Stimulated activated CD8-positive, alpha-beta memory T cell treated with anti-CD3 and anti-CD28 coated beads, Interleukin-15, amount 100 ng/mL, for 48 hours (primary cell): Measurements from ENCODE around the gene KLLN.
A peak's percentile ranks its signal among the peaks of the same experiment; 100 is the strongest.
"Not testable (repeated sequence)": the region's sequence is repeated elsewhere in the genome, so short reads cannot be mapped to it uniquely, and the experiment has no call there.

ENCODE experiments used
- DNase-seq, 2 donors: peaks; one replicate each; pipeline ENCODE4 v3.0.0-alpha.2; 2020; ENCODE audit warnings: low read depth in 2 of 2

Gene KLLN

DNA sequence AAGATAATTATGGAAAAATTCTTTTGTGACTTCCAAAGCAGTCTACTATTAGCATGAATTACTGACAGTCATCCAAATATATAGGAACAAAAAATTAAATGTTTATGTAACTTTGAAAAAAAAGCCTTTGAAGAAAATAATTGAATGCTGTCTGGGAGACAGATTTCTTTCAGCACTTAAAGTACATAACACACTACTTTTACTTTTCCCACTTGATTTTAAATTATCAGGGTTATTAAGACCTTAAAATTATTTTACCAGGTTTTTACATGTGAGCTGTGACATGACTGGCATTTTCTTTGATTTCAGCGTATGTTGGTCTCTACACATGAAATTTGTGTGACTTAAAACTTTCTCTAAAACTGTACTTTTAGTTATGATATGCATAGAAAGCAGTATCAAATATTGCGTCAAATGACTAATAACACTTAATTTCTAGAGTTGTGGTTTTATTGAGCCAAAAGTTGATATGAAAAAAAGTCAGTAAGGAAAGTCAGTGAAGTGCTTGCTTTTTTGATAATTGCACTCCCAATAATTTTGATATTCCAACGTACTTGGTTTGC lies 3.2 kb upstream of the KLLN start:
- DNase-seq, result no peak

DNA sequence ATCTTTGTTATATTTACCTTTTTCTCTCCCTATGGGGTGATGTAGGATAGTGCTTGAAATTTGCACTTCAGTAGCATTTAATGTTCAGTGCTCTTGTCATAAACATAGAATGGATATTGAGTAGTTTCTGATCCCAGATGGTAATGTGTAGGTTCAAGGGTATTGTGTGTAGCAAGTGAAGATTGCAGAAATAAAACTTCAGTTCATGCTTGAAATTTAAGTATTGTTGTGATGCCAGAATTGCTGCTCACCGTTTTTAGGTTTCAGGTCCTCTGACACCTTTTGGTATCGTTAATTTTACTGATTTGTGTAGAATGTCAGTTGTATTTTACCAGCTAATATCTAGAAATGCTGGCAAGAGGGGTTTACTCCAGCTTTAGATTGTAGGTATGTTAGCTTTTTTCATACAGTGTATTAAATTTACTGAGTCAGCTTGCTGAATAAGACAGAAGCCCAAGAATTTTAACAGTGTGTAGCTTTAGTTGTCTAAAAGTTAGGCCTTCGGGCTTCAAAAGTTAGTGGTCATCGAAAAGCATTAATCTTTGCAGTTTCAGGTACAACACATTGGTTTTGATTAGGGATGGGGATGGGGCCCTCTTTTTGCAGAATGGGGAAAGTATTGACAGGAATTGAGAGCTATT lies 2.0 kb upstream of the KLLN start:
- no peak for DNase-seq

DNA sequence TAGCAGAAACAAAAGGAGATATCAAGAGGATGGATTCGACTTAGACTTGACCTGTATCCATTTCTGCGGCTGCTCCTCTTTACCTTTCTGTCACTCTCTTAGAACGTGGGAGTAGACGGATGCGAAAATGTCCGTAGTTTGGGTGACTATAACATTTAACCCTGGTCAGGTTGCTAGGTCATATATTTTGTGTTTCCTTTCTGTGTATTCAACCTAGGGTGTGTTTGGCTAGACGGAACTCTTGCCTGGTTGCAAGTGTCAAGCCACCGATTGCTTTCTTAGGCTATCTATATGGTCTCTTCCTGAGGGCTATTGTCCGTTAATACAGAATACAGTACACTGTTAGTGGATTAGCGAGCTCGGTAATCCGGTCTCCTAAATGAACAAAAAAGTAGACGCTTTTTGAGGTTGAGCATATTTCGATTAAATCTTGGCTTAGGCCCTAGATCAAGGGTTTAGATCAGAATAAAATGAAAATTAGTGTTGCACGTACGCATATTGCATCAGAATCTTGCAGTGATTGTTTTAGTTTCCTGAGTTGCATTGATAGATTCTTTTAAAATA lies 1.2 kb upstream of the KLLN start:
- DNase-seq, result no peak

DNA sequence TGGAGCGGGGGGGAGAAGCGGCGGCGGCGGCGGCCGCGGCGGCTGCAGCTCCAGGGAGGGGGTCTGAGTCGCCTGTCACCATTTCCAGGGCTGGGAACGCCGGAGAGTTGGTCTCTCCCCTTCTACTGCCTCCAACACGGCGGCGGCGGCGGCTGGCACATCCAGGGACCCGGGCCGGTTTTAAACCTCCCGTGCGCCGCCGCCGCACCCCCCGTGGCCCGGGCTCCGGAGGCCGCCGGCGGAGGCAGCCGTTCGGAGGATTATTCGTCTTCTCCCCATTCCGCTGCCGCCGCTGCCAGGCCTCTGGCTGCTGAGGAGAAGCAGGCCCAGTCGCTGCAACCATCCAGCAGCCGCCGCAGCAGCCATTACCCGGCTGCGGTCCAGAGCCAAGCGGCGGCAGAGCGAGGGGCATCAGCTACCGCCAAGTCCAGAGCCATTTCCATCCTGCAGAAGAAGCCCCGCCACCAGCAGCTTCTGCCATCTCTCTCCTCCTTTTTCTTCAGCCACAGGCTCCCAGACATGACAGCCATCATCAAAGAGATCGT lies 690 bp upstream of the KLLN start:
- peak in 1 of 2 donors; percentile 10 for DNase-seq

DNA sequence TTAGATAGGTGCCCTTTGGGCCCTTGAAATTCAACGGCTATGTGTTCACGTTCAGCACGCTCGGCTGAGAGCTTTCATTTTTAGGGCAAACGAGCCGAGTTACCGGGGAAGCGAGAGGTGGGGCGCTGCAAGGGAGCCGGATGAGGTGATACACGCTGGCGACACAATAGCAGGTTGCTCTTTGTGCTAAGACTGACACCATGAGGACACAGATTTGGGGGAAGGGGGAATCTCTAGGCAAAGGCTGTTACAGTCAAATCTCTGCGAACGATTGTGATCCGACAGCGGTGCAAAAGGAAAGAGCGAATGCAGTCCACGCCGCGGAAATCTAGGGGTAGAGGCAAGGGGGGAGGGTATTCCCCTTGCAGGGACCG lies 667 bp downstream of the KLLN start:
- DNase-seq, result peak in 1 of 2 donors; percentile 48

DNA sequence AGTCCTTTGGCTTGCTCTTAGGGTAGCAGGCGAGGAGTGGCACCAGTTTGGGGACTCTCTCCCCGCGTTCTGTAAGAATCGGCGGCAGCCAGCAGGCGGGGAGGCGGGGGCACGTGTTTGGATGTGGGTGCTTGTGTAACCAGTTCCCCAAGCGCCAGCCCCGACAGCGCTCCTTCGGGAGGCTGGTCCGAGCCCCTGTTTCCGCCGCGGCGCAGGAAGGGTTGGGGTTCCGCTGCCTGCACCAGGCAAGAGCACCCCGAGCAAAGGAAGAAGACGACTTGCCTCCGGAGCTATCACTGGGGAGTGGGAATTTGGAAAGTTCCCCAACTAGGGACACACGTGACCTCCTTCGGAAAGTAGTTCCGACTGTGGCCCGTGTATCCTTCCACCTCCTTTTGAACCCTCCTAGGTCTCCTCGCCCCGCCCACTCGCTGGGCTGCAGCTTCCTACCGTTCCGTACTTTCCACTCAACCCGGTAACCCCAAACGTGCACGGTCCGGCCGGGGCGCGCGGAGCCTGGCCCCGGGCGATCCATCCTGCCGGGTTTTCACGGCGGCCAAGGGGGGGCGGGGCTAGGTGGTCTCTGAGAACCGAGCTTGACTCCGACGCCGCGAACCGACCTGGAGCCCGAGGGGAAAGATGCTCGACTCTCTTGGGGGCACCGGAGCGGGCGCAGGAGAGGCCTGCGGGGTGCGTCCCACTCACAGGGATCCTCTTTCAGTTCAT lies 1.2 kb downstream of the KLLN start:
- DNase-seq, result peak; percentile 88 to 90

DNA sequence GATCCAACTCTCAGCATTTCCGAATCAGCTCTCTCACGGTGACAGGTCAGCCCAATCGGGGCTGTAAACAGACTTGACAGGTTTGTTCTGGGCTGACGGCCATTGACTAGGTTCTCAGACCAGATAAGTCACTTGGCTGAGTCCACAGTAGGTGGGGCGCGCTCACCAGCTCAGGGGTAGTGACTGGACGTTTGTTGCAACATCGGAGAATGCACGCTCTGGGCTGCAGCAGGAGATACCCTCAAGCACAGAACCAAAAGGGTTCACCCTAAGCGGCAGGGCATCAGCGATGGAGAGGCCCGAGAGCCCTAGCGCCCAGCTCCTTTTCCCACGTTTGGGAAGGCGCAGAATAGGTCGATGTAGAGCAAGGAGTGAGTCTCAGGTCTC lies 1.8 kb downstream of the KLLN start:
- no peak for DNase-seq

DNA sequence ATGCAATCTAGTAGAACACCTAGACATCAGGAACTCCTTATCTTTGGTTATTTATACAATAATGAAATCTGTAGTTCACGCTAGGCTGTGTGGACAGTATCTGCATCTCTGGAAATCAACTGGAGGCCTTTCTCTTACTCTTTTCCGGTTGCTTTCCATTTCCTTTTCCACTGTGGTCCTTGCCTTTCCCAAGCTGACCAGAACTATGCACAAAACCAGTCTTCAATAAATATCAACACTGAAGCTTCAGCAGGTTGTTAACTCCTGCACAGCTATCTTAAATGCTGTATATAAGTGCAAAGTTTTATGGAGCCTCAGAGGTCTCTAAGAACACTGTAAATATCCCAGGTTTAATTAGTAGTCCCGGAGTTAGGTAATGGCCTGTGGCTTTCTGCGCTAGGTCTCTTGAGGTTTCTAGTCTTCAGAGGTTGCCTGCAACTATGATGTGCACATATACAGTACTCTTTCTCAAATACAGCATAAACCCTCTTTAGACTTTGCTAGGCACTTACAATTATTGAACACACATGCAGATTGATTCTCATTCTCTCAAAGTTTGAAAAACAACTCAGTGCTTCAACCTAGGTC lies 2.4 kb downstream of the KLLN start:
- no peak for DNase-seq

DNA sequence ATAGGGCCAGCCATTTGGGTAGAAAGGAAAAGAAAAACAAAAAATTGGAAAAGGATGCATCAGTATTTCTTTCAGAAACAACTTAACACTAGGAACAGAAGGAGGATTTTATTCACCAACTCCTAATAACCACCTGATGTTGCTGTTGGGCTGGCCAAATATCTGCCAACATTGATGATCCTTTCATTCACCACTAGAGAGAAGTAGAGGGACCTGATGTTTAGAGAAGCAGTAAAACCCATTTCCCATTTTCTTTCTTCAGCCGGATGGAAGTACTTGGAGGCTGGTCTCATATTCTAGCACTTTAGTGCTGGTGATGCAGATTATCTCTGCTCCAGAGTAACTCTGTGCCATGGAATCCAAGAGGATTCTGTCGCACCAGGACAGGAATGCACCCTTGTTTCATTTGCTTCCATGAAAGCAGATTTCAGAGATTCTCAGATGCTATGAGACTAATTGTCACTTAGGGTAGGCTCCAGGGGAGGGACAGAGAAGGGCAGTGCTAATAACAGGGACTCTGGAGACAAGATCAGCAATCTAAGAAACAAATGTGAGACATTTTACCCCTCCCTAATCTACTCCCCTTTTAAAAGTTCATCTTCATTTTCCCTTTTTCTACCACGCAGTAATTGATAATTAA lies 3.1 kb downstream of the KLLN start:
- DNase-seq, result no peak

DNA sequence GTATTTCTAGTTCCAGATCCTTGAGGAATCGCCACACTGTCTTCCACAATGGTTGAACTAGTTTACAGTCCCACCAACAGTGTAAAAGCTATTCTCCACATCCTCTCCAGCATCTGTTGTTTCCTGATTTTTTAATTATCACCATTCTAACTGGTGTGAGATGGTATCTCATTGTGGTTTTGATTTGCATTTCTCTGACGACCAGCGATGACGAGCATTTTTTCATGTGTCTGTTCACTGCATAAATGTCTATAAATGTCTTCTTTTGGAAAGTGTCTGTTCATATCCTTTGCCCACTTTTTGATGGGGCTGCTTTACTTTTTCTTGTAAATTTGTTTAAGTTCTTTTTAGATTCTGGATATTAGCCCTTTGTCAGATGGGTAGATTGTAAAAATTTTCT lies 7.7 kb downstream of the KLLN start:
- DNase-seq, result not testable (repeated sequence)

DNA sequence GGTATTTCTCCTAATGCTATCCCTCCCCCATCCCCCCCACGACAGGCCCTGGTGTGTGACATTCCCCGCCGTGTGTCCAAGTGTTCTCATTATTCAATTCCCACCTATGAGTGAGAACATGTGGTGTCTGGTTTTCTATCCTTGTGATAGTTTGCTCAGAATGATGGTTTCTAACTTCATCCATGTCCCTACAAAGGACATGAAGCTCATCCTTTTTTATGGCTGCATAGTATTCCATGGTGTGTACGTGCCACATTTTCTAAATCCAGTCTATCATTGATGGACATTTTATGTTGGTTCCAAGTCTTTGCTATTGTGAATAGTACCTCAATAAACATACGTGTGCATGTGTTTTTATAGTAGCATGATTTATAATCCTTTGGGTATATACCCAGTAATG lies 8.1 kb downstream of the KLLN start:
- not testable (repeated sequence) for DNase-seq

DNA sequence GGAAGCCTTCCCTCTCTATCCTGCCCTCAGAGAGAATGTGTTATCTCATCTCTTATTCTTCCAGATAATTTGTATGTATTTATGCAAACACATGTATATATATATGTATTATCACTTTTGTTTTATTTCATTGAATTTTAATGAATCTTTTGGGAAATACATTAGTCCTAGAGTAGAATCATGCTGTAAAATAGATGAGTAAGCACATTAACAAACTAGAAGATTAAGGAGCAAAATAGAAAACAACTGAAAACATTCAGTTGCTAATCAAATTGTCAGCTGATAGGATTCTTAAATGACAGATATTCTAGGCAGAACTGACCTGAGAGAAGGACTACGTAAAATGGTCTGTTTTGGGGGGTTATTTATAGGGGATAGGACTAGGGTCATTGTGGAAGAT lies 11.2 kb downstream of the KLLN start:
- DNase-seq, result no peak

DNA sequence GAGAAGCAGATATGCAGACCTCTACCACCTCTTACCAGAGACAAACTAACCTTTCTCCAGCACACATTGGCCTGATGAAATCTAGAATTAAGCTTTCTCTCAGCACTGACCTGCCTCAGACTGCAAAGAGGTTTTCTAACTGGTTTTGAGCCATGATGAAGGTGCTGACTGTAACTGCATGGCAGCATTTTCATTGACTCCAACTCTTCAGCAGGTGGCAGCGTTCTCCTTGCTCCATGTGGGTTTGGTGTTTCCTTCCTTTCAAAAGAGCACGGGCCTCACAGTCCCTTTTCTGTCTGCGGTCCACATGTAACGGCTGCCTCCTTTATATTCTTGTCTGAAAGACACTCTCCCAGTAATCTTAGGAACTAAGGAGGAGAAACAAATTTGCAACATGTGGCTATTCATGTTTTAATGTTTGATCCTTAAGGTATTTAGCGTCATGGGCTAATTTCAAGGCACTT lies 12.6 kb downstream of the KLLN start:
- no peak for DNase-seq

DNA sequence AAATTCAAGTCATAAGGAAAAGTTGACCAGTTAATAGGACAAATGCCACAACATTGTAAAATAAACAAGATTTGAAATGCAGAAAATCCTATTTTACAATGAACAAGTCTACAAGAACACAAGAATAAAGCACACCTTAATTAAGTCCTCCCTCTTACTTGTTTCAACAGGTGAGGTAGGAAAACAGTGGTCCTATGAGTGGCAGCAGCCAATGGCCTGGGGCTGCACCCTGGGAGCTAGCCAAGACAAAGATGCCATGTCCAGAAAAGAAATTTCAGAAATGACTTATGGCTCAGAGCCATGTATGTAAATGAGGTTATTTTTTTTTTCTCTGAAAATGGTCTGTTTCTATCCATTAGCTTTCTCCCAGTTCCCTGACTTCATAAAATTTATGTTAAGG lies 14.3 kb downstream of the KLLN start:
- no peak for DNase-seq

DNA sequence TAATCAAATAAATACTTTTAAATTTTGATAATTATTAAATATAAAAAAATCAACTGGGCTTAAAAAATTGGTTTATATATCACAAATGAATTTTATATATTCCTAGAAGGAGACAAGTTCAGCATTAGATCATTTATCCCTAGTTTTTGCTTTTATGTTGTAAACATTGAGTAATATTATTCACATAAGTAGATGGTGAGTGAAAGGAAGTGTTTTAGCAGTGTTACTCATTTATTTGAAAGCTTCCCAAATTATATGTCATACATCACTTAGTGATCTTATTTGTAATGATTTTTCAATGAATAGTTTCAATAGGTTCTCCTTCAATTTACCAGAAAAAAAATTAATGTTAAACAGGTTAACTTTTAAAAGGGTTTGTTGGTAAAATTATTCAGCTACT lies 15.8 kb downstream of the KLLN start:
- DNase-seq, result no peak

DNA sequence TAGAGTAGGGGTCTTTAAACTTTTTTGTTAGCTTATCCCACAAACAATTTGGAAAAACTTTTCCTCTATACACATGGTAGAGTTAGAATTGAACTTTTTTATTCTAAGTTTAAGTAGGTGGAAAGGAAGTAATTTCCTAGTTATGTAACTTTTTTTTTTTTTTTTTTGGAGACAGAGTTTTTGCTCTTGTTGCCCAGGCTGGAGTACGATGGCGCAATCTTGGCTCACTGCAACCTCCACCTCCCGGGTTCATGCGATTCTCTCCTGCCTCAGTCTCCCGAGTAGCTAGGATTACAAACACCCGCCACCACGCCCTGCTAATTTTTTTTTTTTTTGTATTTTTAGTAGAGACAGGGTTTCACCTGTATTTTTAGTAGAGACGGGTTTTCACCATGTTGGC lies 16.6 kb downstream of the KLLN start:
- not testable (repeated sequence) for DNase-seq

DNA sequence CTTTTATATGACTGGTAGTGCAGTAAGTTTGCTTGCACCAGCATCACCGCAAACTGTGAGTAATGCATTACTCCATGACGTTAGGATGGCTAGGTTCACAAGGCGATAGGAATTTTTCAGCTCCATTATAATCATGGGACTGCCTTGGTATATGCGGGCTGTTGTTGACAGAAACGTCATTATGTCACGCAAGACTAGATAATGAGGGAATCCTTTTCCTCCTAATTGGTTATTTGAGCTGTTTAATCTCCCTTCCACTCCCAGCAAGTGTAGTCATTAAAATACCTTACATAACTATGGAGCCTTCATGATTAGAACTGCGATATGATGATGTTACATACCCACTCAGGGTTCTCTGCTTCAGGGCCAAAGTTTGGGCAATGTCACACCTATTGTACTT lies 17.3 kb downstream of the KLLN start:
- no peak for DNase-seq

DNA sequence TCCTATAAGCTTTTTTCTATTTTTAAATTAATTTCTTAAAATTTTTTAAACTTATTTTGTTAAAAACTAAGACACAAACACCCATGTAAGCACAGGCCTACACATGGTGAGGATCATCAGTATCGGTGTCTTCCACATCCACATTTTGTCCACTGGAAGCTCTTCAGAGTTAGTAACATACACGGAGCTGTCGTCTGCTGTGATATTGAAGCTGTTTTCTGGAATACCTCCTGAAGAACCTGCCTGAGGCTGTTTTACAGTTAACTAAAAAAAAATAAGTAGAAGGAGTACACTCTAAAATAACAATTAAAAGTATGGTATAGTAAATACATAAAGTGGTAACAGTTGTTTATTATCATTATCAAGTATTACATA lies 17.7 kb downstream of the KLLN start:
- DNase-seq, result no peak

DNA sequence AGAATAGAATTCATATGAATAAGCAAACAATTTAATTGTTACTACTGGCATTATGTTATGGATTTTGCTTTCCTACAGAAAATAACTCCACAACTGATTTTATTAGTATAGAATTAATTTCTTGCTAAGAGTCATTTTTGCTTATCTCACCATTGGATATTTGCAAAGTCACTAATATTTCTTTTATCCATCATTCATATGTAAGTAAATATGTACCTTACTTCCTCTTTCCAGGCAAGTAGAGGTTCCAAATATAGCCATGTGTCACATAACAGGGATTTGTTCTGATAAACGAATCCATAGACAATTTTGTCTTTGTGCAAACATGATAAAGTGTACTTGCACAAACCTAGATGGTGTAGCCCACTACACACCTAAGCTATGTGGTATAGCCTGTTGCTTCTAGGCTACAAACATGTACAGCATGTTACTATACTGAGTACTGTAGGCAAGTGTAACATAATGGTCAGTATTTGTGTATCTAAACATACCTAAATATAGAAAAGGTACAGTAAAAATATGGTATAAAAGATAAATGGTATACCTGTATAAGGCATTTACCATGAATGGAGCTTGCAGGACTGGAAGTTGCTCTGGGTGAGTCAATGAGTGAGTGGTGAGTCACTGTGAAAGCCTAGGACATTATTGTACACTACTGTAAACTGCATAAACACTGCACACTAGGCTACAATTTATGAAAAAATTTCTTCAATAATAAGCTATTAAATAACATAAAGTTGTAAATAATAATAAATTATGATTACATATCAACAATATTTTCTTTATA lies 18.3 kb downstream of the KLLN start:
- no peak for DNase-seq

DNA sequence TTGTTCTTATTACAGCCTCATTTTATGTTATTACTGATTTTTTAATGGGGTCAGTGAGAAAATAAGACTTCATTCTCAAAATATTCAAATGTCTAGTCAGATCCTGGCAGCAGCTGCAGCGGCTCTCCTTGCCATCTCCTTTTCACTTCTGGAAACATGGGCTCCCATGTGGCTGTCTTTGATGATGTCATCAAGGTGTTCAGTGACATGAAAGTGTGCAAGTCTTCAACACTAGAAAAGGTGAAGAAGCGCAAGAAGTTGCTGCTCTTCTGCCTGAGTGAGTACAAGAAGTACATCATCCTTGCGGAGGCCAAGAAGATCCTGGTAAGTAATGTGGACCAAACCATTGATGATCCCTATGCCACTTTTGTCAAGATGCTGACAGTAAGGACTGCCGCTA lies 19.6 kb downstream of the KLLN start:
- DNase-seq, result no peak
